Stimulated activated effector memory CD8-positive, alpha-beta T cell treated with anti-CD3 and anti-CD28 coated beads, Interleukin-12 subunit alpha, Interleukin-12 subunit beta, amount 100 ng/mL, for 72 hours (primary cell): Measurements from ENCODE around the gene KIF20B.
A peak's percentile ranks its signal among the peaks of the same experiment; 100 is the strongest.
"Not testable (repeated sequence)": the region's sequence is repeated elsewhere in the genome, so short reads cannot be mapped to it uniquely, and the experiment has no call there.

Source experiments
- ATAC-seq: fragments of 150-1000 bp; cut with Tn5 transposase; 2 replicates; pipeline ENCODE4 v1.10.0; 2021
- DNase-seq, 2 donors: peaks; one replicate each; pipeline ENCODE4 v3.0.0; 2021 to 2022; ENCODE audit warnings: low spot score in 2 of 2
- H3K27ac Mint-ChIP-seq: one replicate; pipeline ENCODE4 v1.8.0; 2022; ENCODE audit warnings: mild to moderate bottlenecking, mixed read lengths
- H3K36me3 Mint-ChIP-seq: one replicate; pipeline ENCODE4 v1.8.0; 2022; ENCODE audit warnings: mild to moderate bottlenecking, mixed read lengths
- H3K4me1 Mint-ChIP-seq: one replicate; pipeline ENCODE4 v1.8.0; 2022; ENCODE audit warnings: mixed read lengths
- H3K4me3 Mint-ChIP-seq: one replicate; pipeline ENCODE4 v1.8.0; 2022; ENCODE audit warnings: mild to moderate bottlenecking, mixed read lengths
- H3K9me3 Mint-ChIP-seq: one replicate; pipeline ENCODE4 v1.8.0; 2022; ENCODE audit warnings: mixed read lengths

Gene KIF20B

DNA sequence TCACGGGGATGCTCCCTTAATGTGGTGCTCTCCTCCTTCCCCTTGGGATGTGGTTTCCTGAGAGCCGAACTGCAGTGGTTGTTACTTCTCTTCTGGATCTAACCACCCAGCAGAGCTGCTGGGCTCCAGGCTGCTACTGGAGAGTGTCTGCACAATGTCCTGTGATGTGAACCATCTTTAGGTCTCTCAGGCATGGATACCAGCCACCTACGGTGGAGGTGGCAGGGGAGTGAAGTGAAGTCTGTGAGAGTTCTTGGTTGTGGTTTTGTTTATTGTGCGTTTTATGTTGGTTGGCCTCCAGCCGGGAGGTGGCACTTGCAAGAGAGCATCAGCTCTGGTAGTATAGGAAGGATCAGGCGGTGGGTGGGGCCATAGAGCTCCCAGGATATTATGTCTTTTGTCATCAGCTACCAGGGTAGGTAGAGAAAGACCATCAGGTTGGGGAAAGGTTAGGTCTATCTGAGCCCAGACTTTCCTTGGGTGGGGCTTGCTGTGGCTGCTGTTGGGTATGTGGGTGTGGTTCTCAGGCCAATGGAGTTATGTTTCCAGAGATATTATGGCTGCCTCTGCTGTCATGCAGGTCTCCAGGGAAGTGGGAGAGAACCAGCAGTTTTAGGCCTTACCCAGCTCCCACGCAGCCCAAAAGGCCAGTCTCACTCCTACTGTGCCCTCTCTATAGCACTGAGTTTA lies 87.9 kb downstream of the KIF20B start:
- Mint-ChIP-seq H3K36me3 (no peaks in the 10 kb centered on the region), H3K4me3 (no peak overlapping the region), H3K9me3 (no peaks in the 10 kb centered on the region), H3K27ac (no peak overlapping the region), H3K4me1 (no peaks in the 10 kb centered on the region)
- DNase-seq (no peak), ATAC-seq (peak; percentile 39)

DNA sequence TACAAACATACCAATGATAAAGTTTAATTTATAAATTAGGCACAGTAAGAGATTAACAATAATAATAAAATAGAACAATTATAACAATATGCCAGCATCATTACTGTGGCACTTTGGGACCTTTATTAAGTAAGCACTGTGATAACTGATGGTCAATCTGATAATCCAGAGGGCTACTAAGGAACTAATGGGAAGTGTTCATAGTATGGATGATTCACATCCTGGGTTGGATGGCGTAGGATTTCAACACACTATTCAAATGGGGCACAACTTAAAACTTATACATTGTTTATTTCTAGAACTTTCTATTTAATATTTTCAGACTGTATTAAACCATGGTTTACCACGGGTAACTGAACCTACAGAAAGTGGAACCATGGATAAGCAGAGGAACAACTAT lies 90.8 kb downstream of the KIF20B start:
- H3K4me1 Mint-ChIP-seq, result no peaks in the 10 kb centered on the region
- H3K9me3 Mint-ChIP-seq, result no peaks in the 10 kb centered on the region
- no peak overlapping the region for H3K27ac Mint-ChIP-seq
- no peaks in the 10 kb centered on the region for H3K36me3 Mint-ChIP-seq
- ATAC-seq (no peak), DNase-seq (no peak)
- H3K4me3 Mint-ChIP-seq, result no peak overlapping the region

DNA sequence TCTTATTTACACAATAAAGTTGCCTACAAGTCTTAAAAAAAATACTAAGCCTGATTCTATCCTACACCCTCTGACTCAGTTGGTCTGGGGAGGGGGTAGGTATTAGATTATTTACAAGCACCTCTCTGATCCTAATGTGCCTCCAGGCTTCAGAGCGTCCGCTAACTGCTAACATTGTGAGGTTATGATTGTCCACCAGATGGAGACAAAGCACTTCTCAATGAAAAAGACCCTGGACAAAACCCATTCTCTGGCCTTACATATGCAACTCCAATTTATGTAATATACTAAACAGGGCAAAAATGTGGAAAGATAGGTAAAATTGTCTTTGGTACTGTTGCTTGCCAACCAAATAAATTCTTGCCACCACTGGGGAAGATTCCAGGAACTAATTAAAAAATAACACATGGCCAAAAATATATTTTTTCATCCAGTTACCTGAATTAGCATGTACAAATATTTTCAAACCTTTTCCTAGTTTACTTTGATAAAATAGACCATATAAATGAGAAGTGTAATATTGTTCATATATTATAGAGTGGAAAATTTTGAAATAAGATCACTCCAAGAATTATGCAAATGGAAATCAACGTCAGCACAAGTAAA lies 92.4 kb downstream of the KIF20B start:
- DNase-seq, result peak in 1 of 2 donors; percentile 18
- ATAC-seq, result peak; percentile 61
- Mint-ChIP-seq H3K4me1 (no peaks in the 10 kb centered on the region), H3K9me3 (no peaks in the 10 kb centered on the region), H3K36me3 (no peaks in the 10 kb centered on the region), H3K4me3 (no peak overlapping the region), H3K27ac (no peak overlapping the region)

DNA sequence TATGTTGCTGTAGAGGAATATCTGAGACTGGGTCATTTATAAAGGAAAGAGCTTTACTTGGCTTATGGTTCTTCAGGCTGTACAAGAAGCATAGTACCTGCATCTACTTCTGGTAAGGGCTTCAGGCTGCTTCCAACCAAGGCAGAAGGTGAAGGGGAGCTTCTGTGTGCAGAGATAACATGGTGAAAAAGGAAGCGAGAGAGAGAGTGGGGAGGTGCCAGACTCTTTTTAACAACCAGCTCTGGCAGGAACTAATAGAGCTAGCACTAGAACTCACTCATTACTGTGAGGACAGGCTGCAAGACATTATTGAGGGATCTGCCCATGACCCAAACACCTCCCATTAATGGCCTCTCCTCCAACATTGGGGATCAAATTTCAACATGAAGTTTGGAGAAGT lies 94.5 kb downstream of the KIF20B start:
- H3K36me3 Mint-ChIP-seq, result no peaks in the 10 kb centered on the region

DNA sequence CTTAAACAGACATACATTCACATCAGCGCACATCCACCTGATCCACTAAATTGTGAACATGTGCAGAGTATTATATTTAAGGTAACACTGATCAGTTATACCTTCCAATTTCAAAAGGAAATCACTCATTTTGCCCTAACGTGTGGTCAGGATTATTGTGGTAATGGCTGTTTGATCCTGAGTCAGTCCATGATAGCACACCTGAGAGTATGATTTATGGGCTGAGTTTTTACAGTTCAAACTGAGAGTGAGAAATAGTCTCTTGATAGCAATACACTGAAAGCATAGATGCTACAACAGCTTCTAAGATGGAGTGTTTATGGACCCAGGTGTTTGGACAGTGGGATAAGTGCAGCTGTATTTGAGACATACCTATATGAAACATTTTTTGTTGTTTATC lies 96.7 kb downstream of the KIF20B start:
- Mint-ChIP-seq H3K4me1 (no peaks in the 10 kb centered on the region), H3K27ac (no peak overlapping the region), H3K36me3 (no peaks in the 10 kb centered on the region), H3K4me3 (no peak overlapping the region), H3K9me3 (no peaks in the 10 kb centered on the region)
- DNase-seq (no peak), ATAC-seq (peak; percentile 68)

More for the DNA sequence above, 94.5 kb downstream of the KIF20B start:
- ATAC-seq, result no peak
- Mint-ChIP-seq H3K4me3 (no peak overlapping the region), H3K27ac (no peak overlapping the region), H3K9me3 (no peaks in the 10 kb centered on the region), H3K4me1 (no peaks in the 10 kb centered on the region)
- no peak for DNase-seq

DNA sequence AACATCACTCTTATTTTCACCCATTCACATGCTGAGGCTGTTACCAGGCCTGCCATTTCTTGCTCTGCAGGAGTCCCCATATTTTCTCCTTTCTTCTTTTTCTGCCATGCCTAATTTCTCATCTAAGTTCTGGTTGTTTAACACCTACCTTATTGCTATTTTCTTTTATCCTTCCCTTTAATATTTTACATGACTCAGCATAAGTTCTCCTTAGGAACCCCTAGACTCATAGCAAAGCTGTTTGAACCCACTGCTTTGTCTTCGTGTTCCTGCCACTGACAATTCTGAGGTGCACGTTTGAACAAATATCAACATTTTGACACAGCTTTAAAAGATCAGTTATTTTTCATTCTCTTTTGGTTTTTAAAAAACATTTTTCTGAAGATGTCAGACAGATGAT lies 98.2 kb downstream of the KIF20B start:
- ATAC-seq (no peak), DNase-seq (no peak)
- no peaks in the 10 kb centered on the region for H3K36me3 Mint-ChIP-seq

GRCh38 chr10:89805599-89806013 lies 104.2 kb downstream of the KIF20B start:
- Mint-ChIP-seq H3K4me1 (peaks cover 18% of the 10 kb centered on the region), H3K9me3 (no peaks in the 10 kb centered on the region), H3K4me3 (peak overlapping the region; percentile 6), H3K36me3 (no peaks in the 10 kb centered on the region), H3K27ac (peak overlapping the region; percentile 9)
- ATAC-seq (peak; percentile 99), DNase-seq (peak in 1 of 2 donors; percentile 63)

More for the DNA sequence above, 98.2 kb downstream of the KIF20B start:
- H3K4me1 Mint-ChIP-seq, result no peaks in the 10 kb centered on the region
- no peaks in the 10 kb centered on the region for H3K9me3 Mint-ChIP-seq
- no peak overlapping the region for H3K4me3 Mint-ChIP-seq
- H3K27ac Mint-ChIP-seq, result no peak overlapping the region

DNA sequence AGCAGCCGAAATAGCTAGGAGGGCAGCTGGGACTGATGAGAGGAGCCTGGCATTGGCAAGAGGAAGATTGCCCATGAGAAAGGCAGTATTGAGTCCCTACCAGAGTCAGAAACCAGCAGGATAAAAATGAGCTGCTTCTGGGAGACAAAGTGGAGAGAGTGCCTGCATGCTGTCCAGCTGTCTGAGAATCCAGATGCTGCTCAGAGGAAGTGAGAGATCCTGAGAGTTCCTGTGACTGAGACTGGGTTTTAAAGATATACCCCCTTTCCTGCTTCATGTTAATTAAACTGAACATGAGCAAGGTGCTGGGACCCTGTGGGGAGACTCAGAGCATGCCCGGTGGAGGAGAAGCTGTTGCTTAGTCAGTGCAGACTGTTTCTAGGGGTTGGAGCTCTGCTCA lies 107.5 kb downstream of the KIF20B start:
- ATAC-seq (no peak), DNase-seq (no peak)
- Mint-ChIP-seq H3K9me3 (no peaks in the 10 kb centered on the region), H3K27ac (no peak overlapping the region), H3K36me3 (no peaks in the 10 kb centered on the region), H3K4me3 (no peak overlapping the region), H3K4me1 (peaks cover 18% of the 10 kb centered on the region)

DNA sequence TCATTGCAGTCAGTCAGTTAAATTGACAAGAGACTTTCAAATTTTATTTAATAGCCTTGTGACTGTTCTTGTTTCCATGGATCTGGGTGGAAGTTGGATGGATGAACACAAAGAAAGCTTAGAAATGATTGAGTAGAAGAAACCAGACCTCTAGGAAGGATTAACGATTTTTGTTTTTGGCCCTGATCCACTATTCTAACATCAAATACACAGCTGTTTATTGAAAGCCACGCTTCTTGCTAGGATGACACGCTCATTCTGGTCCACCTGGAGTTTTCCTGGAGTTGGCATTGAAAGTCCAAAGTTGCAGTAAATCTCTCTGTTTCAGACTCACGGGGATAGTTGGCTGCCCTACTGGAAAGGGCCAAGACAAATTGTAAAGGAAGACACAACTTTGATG lies 108.4 kb downstream of the KIF20B start:
- Mint-ChIP-seq H3K36me3 (no peaks in the 10 kb centered on the region), H3K4me3 (no peak overlapping the region), H3K27ac (no peak overlapping the region), H3K9me3 (no peaks in the 10 kb centered on the region), H3K4me1 (peaks cover 18% of the 10 kb centered on the region)
- DNase-seq (no peak), ATAC-seq (no peak)

GRCh38 chr10:89810908-89811525 lies 109.6 kb downstream of the KIF20B start:
- no peaks in the 10 kb centered on the region for H3K9me3 Mint-ChIP-seq
- no peaks in the 10 kb centered on the region for H3K36me3 Mint-ChIP-seq
- ATAC-seq (no peak), DNase-seq (no peak)
- H3K27ac Mint-ChIP-seq, result no peak overlapping the region
- no peak overlapping the region for H3K4me3 Mint-ChIP-seq
- H3K4me1 Mint-ChIP-seq, result peaks cover 9% of the 10 kb centered on the region

GRCh38 chr10:89813546-89813945 lies 112.2 kb downstream of the KIF20B start:
- H3K4me1 Mint-ChIP-seq, result no peaks in the 10 kb centered on the region
- no peak overlapping the region for H3K27ac Mint-ChIP-seq
- H3K36me3 Mint-ChIP-seq, result no peaks in the 10 kb centered on the region
- no peak overlapping the region for H3K4me3 Mint-ChIP-seq
- ATAC-seq, result no peak
- no peaks in the 10 kb centered on the region for H3K9me3 Mint-ChIP-seq
- DNase-seq, result no peak

DNA sequence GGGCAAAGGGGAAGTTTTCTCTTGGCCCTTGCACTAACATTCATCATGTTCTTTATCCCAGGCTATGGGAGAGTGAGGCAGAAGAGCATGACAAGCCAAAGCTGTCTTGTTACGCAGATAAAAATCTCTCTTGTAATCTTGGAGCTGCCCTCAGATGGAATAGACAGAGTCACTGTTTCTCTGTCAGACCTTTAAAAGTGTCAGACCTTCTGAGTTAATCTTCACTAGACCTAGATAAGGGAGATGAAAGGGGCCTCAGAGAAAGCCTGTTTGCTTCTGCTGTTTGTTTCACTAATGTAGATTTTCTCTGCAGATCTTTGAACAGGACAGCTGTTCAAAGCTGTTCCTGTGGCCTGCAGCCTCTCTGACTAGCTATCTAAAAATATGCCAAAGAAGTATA lies 112.9 kb downstream of the KIF20B start:
- no peak for DNase-seq
- H3K27ac Mint-ChIP-seq, result no peak overlapping the region

GRCh38 chr10:89815049-89815853 lies 113.9 kb downstream of the KIF20B start:
- Mint-ChIP-seq H3K9me3 (no peaks in the 10 kb centered on the region), H3K4me1 (no peaks in the 10 kb centered on the region), H3K27ac (no peak overlapping the region), H3K4me3 (no peak overlapping the region), H3K36me3 (no peaks in the 10 kb centered on the region)
- peak; percentile 55 for ATAC-seq
- no peak for DNase-seq

More for the DNA sequence above, 112.9 kb downstream of the KIF20B start:
- Mint-ChIP-seq H3K9me3 (no peaks in the 10 kb centered on the region), H3K4me3 (no peak overlapping the region), H3K4me1 (no peaks in the 10 kb centered on the region), H3K36me3 (no peaks in the 10 kb centered on the region)
- ATAC-seq, result no peak

DNA sequence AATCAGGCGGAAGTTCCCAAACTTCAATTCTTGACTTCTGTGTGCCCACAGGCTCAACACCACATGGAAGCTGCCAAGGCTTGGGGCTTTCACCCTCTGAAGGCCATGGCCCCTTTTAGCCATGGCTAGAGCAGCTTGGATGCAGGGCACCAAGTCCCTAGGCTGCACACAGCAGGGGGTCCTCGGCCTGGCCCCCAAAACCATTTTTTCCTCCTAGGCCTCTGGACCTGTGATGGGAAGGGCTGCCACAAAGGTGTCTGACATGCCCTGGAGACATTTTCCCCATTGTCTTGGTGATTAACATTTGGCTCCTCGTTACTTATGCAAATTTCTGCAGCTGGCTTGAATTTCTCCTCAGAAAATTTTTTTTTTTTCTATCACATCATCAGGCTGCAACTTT lies 117.6 kb downstream of the KIF20B start:
- not testable (repeated sequence) for H3K4me3 Mint-ChIP-seq, H3K9me3 Mint-ChIP-seq, DNase-seq, H3K36me3 Mint-ChIP-seq, H3K27ac Mint-ChIP-seq, ATAC-seq, H3K4me1 Mint-ChIP-seq
